ENCODE results near the gene CTNNA1.

- TF ChIP-seq EZH2 (IDR thresholded peaks at IDR 0.05; ENCODE audit: low read length, unreplicated experiment), result no peak
- TF ChIP-seq, protein P1, sequence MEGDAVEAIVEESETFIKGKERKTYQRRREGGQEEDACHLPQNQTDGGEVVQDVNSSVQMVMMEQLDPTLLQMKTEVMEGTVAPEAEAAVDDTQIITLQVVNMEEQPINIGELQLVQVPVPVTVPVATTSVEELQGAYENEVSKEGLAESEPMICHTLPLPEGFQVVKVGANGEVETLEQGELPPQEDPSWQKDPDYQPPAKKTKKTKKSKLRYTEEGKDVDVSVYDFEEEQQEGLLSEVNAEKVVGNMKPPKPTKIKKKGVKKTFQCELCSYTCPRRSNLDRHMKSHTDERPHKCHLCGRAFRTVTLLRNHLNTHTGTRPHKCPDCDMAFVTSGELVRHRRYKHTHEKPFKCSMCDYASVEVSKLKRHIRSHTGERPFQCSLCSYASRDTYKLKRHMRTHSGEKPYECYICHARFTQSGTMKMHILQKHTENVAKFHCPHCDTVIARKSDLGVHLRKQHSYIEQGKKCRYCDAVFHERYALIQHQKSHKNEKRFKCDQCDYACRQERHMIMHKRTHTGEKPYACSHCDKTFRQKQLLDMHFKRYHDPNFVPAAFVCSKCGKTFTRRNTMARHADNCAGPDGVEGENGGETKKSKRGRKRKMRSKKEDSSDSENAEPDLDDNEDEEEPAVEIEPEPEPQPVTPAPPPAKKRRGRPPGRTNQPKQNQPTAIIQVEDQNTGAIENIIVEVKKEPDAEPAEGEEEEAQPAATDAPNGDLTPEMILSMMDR (conservative IDR thresholded peaks at IDR 0.05; ENCODE audit: low read depth, low read length), result no peak
Measured at GRCh38 chr5:138979684-138980280, 226.6 kb downstream of the CTNNA1 start.

Measured in PC-3 (cell line).